ENCODE results near the gene DMWD.

The DMWD gene

GRCh38 chr19:45746866-45747265 is 45.8 kb downstream of the DMWD start:
- TF ChIP-seq OSR1 (CRISPR knock-in tag; IDR thresholded peaks at IDR 0.05): no peak
- TF ChIP-seq CSRNP3 (CRISPR knock-in tag; IDR thresholded peaks at IDR 0.05): no peak
- no peak for TF ChIP-seq ZFP3 (CRISPR knock-in tag; IDR thresholded peaks at IDR 0.05)
- TF ChIP-seq ZNF8 (CRISPR knock-in tag; IDR thresholded peaks at IDR 0.05): no peak
- TF ChIP-seq PPARA (CRISPR knock-in tag; IDR thresholded peaks at IDR 0.05; ENCODE audit: borderline replicate concordance): no peak
- TF ChIP-seq CREB5 (CRISPR knock-in tag; IDR thresholded peaks at IDR 0.05; ENCODE audit: low read depth): no peak
- no peak for TF ChIP-seq ISL1 (CRISPR knock-in tag; IDR thresholded peaks at IDR 0.05)
- no peak for TF ChIP-seq ZC3H10 (CRISPR knock-in tag; IDR thresholded peaks at IDR 0.05)
- no peak for TF ChIP-seq PATZ1 (CRISPR knock-in tag; IDR thresholded peaks at IDR 0.05; ENCODE audit: borderline replicate concordance)
- no peak for TF ChIP-seq TCF4 (CRISPR knock-in tag; IDR thresholded peaks at IDR 0.05; ENCODE audit: borderline replicate concordance)
- no peak for TF ChIP-seq RARB (CRISPR knock-in tag; IDR thresholded peaks at IDR 0.05)
- TF ChIP-seq CSDC2 (CRISPR knock-in tag; IDR thresholded peaks at IDR 0.05): no peak
- TF ChIP-seq POU6F1 (CRISPR knock-in tag; IDR thresholded peaks at IDR 0.05; ENCODE audit: borderline replicate concordance, low read depth): no peak
- no peak for TF ChIP-seq SNAI2 (CRISPR knock-in tag; IDR thresholded peaks at IDR 0.05)
- TF ChIP-seq ESRRG (CRISPR knock-in tag; IDR thresholded peaks at IDR 0.05): no peak
- TF ChIP-seq ZNF70 (CRISPR knock-in tag; IDR thresholded peaks at IDR 0.05): no peak
- no peak for ATAC-seq

- TF ChIP-seq CREB5 (CRISPR knock-in tag; IDR thresholded peaks at IDR 0.05; ENCODE audit: low read depth) (no peak), OSR1 (CRISPR knock-in tag; IDR thresholded peaks at IDR 0.05) (no peak), ESRRG (CRISPR knock-in tag; IDR thresholded peaks at IDR 0.05) (no peak), TSHZ2 (CRISPR knock-in tag; IDR thresholded peaks at IDR 0.05) (no peak), POU6F1 (CRISPR knock-in tag; IDR thresholded peaks at IDR 0.05; ENCODE audit: borderline replicate concordance, low read depth) (no peak), PPARA (CRISPR knock-in tag; IDR thresholded peaks at IDR 0.05; ENCODE audit: borderline replicate concordance) (no peak), ZNF70 (CRISPR knock-in tag; IDR thresholded peaks at IDR 0.05) (no peak), CSRNP3 (CRISPR knock-in tag; IDR thresholded peaks at IDR 0.05) (no peak)
- no peak for ATAC-seq
These were observed 47.0 kb downstream of the DMWD start for GRCh38 chr19:45745606-45746005.

All from SK-N-SH treated with all-trans-retinoic acid at 6 μM for 48 hours (cell line).